Spleen (tissue), 7 donors: ENCODE results near the gene MACROD2.

Experiments used
- POLR2AphosphoS5 ChIP-seq, 3 donors: sonication (generic); formaldehyde crosslinking; IDR thresholded peaks; one replicate each; pipeline ENCODE4 v1.5.1; 2017; ENCODE audit warnings: antibody characterized with exemption in 3 of 3
- TF ChIP-seq, protein P1 (sequence below), 11 experiments: fragments of 200-600 bp in 7 of 11; fragments of 450-650 bp in 4 of 11; sonication (generic) in 4 of 11; IDR thresholded peaks in 8 of 11; conservative IDR thresholded peaks in 3 of 11; 1 replicate in 7 of 11; 2 replicates in 4 of 11; pipeline versions ENCODE4 v1.4.0 to v1.8.0; 2016 to 2021; ENCODE audit warnings: antibody characterized with exemption in 11 of 11, inconsistent platforms in 4 of 11, mild to moderate bottlenecking in 1 of 11
- donor health status: DM: no; HTN: no; CAD: no; lungs with moderate emphysema.
- donor health status: DM: no; HTN: no; CAD: no.
- donor health status: DM: no; HTN: no; CAD: no.

DNA sequence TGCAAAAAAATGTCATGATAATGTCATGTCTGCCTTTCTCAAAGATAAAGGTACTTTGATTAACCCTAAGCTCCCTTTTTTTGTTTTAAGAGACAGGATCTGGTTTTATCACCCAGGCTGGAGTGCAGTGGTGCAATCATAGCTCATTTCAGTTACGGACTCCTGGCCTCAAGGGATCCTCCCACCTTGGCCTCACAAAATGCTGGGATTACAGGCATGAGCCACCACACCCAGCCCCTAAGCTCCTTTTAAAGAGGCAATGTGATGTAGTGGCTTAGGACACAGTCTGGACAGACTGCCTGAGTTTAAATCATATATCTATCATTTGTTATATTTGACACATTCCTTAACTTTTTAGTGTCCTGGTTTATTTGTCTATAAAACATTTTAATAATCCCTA lies 265.1 kb downstream of the MACROD2 start:
- TF ChIP-seq, protein P1, sequence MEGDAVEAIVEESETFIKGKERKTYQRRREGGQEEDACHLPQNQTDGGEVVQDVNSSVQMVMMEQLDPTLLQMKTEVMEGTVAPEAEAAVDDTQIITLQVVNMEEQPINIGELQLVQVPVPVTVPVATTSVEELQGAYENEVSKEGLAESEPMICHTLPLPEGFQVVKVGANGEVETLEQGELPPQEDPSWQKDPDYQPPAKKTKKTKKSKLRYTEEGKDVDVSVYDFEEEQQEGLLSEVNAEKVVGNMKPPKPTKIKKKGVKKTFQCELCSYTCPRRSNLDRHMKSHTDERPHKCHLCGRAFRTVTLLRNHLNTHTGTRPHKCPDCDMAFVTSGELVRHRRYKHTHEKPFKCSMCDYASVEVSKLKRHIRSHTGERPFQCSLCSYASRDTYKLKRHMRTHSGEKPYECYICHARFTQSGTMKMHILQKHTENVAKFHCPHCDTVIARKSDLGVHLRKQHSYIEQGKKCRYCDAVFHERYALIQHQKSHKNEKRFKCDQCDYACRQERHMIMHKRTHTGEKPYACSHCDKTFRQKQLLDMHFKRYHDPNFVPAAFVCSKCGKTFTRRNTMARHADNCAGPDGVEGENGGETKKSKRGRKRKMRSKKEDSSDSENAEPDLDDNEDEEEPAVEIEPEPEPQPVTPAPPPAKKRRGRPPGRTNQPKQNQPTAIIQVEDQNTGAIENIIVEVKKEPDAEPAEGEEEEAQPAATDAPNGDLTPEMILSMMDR (IDR thresholded peaks at IDR 0.05 in 8 of 11, conservative IDR thresholded peaks at IDR 0.05 in 3 of 11), result no peak
- no peak for TF ChIP-seq POLR2AphosphoS5 (IDR thresholded peaks at IDR 0.05)
